Renal pelvis (tissue), 4 donors: ENCODE data around the gene RYR3. TPM values are rescaled to one million over a fixed set of nuclear protein-coding genes. Genes with fewer than 3 reads are reported as not detected.
"Not testable (repeated sequence)": the region's sequence is repeated elsewhere in the genome, so short reads cannot be mapped to it uniquely, and the experiment has no call there.

ENCODE experiments used
- DNase-seq: peaks from one replicate; pipeline ENCODE4 v3.0.0-alpha.2; 2013
- polyA plus RNA-seq, 3 donors: library from polyadenylated mRNA; unstranded; fragments of 120-200 nt; gene quantifications; one replicate each; pipeline ENCODE4 v1.2.1, GENCODE V29; 2013; ENCODE audit not compliant: insufficient read length in 3 of 3

RYR3 gene
- polyA plus RNA-seq, 3 donors: 8.2 to 19.2 (median 14.2) TPM

DNA sequence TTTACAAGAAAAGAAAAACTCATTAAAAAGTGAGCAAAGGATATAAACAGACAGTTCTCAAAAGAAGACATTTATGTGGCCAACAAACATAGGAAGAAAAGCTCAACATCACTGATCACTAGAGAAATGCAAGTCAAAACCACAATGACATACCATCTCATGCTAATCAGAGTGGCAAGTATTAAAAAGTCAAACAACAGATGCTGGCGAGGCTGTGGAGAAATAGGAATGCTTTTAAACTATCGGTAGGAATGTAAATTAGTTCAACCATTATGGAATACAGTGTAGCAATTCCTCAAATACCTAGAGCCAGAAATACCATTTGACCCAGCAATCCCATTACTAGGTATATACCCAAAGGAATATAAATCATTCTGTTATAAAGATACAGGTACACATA lies 267.1 kb downstream of the RYR3 start:
- DNase-seq: not testable (repeated sequence)

DNA sequence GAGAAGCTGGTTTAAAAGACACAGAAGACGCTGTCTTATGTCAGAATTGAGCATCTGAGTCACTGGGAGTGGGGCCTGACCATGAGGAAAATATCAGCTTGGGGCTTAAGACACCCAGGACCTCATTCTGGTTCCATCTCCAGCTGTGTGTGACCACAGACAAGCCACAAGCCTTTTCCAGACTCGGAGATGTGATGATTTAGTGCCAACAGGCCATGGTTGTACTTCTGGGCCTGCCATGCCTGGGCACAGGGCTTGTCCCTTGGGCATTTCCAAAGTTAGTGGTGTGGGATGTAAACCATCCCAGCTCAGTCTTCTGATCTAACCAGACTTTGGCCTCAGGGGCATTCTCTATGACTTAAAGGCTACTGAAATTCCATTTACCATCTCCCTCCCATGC lies 269.8 kb downstream of the RYR3 start:
- no peak for DNase-seq

DNA sequence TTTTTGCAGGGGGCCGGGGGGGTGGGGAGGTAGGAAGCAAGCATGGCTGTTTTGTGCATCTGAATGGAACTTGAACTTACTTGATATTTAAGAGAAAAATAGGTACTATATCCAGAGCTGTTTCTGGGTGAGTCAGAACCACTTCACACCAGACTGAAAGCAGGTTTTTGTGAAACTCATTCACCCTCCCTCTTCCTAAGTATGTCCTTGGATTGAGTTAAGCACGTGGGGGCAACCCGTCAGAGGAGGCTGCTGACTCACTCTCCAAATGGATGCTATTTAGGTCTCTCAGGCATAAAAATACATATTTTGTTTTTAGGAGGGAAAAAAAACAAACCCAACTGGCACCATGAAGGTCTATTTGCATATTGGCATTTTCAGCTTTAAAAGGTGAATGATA lies 270.3 kb downstream of the RYR3 start:
- no peak for DNase-seq

DNA sequence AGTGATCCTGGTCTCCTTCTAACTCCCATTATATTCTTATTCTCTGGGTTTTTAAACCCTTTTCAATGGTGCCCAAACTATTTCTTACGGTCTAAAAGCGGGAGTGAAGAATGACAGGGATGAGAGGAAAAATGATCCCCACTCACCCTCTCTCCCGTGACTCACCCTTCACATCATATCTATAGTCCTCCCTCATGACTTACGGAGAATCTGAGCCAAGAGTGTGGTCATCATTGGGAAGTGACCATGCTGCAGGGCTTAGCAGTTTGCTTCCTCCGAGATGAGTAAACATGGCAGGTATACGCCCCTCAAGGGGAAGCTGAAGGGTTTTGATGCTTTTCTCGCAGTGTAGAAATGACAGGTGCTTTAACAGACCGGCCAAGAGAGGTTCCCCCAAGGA lies 274.0 kb downstream of the RYR3 start:
- no peak for DNase-seq

DNA sequence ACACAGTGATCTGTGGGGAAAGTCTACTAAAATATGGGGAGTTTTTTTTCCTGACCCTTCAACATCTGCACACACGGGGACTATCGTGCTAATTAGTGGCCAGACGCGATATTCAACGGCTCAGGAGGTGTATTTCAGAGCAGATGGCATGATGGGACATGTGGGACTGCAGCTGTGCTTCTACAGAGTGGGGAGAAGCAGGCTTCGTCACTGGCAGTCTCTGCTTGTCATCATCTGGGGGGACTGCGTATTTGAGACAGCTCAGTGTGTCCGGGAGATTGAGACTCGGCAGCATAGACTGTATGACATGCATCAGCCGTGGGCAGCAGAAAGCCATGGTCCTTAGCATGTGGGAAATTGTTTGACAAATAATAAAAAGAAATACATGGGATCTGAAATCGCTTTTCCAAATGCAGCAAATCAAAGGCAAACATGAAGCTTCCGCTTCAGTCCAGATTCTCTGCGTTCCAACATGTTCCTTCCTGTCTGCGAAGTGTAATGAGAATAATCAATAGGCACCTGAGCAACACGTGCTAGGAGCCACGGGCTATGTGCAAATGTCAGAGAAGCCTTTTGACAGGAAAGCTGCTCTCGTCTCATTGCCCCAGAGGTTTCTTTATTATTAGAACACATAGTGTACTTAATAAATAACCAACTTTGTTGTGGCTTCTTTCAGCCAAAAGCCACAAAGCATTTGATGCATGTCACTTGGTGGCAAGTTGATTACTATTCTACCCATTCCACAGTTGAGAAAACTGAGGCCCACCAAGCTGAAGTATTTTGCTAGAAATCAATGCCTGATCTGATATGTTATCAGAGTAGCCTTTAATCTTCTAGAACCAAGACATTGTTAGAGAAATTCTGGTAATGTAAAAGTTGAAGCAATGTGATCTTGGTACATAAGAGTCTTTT lies 276.3 kb downstream of the RYR3 start:
- no peak for DNase-seq

DNA sequence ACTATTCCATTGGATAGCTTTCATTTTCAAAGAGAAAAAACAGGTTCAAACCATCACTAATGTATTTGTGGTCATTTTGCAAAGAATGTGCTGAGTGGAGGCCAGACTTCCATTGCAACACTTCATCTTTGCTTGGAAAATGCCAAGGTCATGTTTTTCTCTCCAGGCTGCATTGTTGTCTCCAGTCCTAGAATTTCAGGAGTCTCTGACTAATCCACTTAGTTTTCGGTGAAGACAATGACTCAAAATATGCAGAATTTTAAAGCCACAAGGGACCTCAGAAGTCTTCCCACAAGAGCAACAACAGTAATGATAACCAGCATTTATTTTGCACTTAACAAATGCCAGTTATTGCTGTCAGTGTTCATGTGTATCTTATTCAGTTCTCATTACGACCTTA lies 277.0 kb downstream of the RYR3 start:
- DNase-seq: no peak

DNA sequence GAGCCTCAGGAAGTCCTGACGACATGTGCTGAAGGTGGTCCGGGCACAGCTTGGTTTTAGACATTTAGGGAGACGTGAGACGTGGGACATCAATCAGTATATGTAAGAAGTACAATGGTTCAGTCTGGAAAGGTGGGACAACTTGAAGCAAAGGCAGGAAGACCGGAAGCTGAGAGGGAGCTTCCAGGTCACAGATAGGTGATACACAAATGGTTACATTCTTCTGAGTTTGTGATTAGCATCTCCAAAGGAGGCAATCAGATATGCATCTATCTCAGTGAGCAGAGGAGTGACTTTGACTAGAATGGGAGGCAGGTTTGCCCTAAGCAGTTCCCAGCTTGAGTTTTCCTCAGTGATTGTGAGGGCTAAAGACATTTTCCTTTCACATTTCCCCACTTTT lies 282.1 kb downstream of the RYR3 start:
- DNase-seq: no peak

DNA sequence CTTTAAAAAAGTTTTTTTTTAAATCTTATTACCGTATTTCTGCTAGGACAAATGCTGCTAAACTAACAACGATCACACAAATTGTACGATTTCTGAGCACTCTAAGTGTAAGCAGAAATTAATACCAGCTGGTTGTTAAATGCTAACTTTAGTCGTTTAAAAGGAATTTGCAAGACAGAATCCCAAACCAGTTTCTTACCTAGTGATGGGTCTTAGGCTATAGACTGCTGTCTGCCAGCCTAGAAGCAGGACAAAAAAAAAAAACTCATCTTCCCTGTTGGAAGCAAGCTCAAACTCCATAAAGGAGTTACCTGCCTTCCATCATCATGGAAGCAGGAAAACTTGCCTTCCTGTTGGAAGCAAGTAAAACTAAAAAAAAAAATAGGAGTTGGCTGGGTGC lies 287.6 kb downstream of the RYR3 start:
- not testable (repeated sequence) for DNase-seq

DNA sequence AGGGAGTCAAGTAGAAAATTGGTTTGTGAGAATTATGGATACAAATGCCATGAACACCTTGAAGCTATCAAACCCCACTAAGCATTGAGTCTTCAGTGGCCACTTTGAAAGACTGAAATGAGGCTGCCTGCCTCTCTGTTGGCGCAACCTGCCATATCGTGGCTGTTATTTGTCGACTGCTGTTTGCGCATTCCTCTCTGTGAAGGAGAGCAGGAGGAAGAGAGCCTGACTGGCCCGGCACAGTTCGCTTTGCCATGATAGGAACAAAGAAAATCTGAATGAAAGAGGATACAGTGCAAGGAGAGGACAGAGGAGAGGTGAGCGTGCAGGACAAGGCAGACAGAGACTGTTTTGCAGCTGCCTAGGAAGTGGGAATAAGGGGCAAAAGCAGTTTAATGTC lies 289.4 kb downstream of the RYR3 start:
- no peak for DNase-seq

DNA sequence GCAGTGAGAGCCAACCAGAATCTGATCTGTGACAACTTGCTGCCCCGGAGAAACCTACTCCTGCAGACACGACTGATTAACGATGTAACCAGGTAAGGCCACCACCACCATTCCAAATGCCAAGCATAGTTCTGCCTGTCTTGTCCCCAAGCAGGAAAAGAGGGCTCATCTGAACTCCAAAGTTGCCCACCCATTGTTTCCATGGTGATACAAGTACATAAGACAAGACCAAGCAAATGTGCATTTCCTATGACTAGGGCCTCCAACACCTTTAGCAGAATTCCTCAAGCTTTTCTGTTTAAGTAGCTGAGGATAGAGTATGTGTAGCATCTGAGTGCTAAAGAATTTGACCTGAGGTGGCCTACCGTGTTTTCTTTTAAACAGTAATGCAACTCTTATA lies 290.7 kb downstream of the RYR3 start:
- no peak for DNase-seq

DNA sequence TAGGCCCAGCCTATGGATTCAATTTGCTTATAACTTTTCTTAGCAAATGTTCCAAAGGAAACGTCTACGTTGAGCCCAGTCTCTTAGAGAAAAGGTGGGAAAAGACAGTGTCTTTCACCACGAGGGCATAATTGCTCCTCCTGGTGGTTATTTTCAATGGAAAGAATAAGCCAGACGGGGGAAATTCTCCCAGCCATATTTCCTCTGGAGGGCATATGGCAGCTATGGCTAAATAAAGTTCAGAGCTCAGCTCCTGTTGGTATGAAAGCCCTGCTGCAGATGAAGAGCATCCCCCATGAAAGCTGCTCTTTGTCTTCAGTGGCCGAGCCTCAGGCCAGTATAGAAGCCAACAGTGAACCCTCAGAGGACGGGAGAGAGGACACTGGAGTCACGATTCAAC lies 297.9 kb downstream of the RYR3 start:
- DNase-seq: no peak

DNA sequence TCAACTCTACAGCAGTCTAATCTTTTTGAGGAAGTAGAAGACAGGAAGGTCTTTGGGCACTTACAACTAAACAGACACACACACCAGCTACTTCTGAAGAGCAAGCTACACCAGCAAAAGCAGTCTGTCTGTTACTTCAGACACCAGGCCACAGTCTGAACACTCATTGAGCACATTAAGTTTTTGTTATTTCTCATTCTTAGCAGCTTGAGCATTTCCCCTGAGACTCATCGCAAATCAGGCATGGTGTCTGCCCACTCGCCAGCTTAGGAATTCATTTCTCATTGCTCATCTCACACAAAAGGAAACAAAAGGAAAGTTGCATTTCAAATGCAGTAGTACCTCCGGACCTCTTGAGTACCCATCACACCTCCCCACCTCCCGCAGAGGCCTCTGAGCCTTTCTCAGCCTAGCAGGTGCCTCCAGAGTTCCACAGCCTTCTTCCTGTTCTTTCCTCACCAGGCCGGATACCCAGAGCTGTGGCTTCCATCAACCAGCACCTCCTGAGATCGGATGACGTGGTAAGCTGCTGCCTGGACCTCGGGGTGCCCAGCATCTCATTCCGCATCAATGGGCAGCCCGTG lies 302.0 kb downstream of the RYR3 start:
- DNase-seq: no peak

DNA sequence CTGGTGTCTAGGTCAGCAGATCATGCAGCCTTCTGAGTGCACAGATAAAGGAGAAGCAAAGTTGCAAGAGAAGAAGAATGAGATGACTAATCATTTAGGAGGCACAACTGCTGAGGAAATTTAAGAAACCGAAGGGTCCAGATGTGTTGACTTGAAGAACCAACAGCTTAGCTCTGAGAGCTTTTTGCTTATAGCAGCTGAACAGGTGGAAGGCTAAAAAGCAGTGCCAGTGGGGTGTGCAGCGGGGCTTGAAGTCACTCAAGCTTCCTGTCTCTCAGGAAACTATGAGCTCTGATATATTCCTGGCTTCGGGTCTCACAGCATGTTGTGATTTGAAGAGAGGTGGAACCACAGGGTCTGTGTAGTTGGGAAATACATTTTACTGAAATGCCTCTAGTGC lies 305.7 kb downstream of the RYR3 start:
- DNase-seq: no peak

DNA sequence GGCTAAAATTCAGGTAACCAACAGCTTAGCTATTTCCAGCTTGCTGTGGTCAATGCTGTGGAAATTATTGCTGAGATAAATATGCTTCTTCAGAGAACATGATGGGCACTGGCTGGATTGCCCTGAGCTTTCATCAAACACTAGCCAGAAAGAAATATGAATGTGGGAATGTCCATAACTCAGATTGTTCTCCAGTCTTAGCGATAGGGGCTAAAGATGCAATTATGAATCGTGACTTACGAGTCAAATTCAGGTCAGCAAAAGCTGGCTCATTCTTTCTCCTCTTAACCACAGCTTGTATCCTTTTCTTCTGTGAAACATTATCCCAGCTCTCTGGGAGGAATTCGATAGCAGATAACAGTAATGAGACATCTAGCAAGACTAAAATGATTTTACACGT lies 307.6 kb downstream of the RYR3 start:
- no peak for DNase-seq

DNA sequence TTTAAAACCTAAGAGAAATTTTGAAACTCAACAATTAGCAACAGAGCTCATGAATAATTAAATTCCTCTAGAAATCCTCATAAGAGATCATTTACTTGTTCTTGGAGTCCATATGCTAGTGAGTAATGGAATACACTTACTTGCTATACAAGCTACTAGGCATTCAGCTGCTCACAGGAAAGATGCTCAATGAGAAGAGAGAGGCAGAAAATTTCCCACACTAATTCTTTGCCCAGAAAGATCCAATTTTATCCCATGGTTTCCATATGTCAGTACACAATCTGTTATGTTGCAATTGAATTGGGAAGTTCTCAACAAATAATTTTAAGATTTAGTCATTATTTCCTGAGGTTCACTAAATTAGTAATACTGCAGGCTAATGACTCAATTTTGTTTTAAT lies 310.4 kb downstream of the RYR3 start:
- no peak for DNase-seq

DNA sequence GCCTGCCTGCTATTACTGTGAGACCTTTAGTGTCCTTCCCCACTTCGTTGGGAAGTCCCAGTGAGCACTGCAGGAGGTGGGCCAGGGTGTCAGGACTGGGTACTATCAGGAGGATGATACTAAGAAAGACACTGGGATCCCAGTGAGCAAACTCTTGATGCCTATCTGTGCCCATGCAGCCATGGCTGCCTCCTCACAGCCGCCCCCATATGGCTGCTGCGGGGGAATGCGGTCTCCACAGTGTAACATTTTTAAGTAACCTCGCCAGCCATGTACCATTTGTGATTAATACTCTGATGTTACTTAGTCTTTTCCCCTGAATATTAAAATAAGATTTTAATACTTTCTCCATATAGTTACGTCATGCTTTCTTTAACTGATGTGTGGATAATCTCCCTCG lies 312.2 kb downstream of the RYR3 start:
- DNase-seq: no peak

DNA sequence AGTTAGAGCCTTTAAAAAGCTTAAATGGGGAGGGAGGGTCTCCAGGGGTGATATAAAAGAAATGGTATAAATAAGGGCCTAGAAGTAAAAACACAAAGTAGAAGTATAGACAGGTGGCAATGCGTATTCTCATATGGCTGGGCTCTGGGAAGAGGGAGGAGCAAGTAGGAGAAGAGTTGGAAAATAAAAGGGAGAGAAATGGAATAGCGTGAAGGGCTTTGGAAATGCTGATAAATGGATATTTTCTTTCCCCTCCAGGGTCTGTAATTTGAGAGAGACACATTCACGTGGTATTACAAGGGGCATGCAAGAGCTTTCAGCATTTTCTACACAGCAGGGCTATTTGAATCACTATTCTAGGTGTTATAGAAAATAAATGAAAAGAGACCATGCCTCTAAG lies 313.7 kb downstream of the RYR3 start:
- DNase-seq: no peak

DNA sequence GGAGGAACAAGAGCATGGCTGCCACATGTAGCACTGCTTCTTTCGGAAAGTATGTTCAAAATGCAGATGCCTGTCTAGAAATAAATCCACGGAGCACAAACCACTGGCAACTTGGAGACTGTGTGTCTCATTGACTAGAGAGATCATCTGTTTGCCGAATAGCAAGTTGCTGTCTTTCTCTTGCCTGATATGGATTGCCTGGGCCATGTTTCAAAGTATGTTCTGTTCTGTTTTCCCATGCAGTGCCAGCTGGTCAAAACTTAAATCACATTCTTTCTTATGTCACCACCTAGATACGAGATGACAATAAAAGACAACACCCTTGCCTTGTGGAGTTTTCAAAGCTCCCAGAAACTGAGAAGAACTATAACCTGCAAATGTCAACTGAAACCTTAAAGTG lies 318.9 kb downstream of the RYR3 start:
- DNase-seq: no peak

DNA sequence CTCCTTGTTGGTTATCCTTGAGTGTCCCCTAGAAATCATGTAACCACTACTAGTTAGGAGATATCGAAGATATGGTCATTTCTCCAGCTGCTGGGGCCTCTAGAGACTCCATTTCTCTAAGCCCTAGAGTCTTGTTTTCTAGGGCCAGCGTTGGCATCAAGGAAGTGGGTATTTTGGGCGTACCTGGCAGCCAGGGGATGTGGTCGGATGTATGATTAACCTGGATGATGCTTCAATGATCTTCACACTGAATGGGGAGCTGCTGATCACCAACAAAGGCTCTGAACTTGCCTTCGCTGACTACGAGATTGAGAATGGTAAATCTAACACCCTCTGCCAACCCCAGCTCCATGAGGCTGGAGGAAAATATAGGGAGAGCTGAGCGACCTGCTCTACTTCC lies 325.5 kb downstream of the RYR3 start:
- DNase-seq: no peak

DNA sequence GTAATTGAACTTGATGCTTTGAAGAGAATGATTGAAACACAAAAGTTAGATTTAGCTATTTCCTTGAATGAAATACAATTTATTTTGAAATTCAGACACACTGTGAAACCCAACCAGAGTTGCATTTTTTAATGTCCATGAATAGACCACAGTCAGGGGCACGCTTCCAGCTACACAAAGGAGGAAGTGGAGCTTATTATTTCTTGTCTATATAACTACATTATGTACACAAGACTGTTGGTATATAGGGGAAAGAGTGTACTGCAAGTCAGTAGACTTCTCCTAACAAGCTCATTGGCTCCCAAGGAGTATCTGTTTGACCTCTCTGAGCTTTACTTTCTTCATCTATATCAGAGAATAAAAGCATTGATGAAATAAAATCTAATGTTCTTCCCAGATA lies 326.2 kb downstream of the RYR3 start:
- DNase-seq: no peak

DNA sequence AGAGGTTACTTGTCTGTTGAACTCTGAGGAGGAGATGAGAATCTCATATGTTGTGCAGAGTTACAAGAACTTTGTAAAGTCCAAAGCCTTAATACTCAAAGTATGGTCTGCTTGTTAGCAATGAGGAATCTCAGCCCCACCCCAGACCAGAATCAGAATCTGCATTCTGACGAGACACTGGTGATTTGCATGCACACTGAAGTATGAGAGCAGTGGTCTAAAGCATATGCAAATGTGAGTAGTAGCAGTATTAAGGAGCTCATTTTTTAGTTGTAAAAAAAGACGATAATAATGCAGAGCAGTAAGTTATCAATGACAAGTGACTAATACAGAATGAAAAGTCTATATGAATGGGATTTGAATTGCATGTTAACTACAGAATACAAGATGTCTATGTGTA lies 327.7 kb downstream of the RYR3 start:
- DNase-seq: no peak

DNA sequence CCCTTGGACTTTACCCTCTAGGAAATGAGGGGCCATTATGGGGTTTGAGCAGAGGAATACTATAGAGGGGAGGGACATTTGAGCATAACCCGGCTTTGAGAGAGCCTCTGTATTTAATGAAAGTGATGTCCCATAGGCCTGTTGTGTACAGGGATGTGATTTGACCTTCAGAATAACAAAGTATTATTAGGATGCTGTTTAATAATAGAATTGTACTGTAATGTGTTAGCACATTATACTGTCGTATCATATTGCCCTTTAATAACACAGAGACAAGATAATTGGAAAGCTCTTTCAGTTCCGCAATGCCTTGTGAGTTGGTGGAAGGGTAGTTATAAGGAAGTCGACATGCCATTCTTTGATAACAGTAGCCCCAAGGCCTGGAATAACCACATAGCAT lies 328.3 kb downstream of the RYR3 start:
- no peak for DNase-seq

DNA sequence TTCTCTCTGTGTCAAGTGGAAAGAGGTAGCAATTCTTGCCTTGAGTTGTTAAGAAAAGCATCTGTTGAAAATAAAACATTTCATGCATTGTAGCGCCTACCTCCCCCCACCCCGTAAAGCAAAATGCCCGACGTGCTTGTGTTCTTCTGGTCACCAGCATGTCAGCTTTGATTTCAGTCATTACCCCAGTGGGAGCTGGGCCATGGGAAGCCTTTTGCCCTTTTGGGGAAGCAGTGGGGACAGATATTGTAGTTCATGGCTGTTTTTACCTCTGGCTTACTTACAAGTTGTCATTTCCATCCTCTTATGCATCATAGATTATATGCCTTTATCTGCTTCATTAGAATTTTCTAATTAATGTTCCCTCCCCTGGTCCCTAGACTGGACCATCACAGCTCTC lies 328.7 kb downstream of the RYR3 start:
- DNase-seq: no peak

DNA sequence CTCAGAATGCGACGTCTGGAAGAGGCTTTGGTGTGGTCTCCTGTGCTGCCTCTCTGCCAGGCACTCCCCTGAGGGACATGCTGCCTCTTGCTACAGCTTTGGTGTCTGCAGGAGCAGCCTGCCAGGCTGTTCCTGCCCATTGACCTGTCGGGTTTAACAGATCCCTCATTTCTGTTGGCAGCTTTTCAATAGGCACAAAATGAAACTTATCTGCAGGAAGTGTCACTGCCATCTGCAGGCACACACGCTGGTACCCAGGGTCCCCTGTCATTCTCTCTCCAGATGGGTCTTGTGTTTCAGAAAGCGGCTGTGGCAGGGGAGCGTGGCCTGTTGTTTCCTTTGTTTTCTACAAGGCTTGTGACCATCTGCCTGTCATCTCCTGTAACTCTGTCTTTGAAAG lies 329.2 kb downstream of the RYR3 start:
- DNase-seq: no peak
